Mesenchymal stem cell (in vitro differentiated cells and primary cell): ENCODE measurements around the gene VCAN.

Source experiments
- DNase-seq: peaks from one replicate; pipeline ENCODE4 v3.0.0-alpha.2; 2013
- H2AFZ ChIP-seq: one replicate; pipeline ENCODE4 v1.6.1; 2013; ENCODE audit warnings: low read depth, mild to moderate bottlenecking, control low read depth, inconsistent platforms, low read length, moderate library complexity
- H2AK5ac ChIP-seq: 2 replicates; pipeline ENCODE4 v1.6.1; 2013; ENCODE audit warnings: low read length, moderate library complexity, mild to moderate bottlenecking, inconsistent platforms; ENCODE audit not compliant: severe bottlenecking
- H2BK120ac ChIP-seq: one replicate; pipeline ENCODE4 v1.6.1; 2013; ENCODE audit warnings: low read depth, mild to moderate bottlenecking, inconsistent platforms, low read length, moderate library complexity
- H2BK12ac ChIP-seq, 2 experiments: one replicate each; pipeline ENCODE4 v1.6.1; 2013; ENCODE audit warnings: inconsistent platforms in 2 of 2, low read length in 2 of 2, mild to moderate bottlenecking in 2 of 2, moderate library complexity in 2 of 2, control low read depth in 1 of 2
- H2BK15ac ChIP-seq: one replicate; pipeline ENCODE4 v1.6.1; 2013; ENCODE audit warnings: mild to moderate bottlenecking, low read depth, inconsistent platforms; ENCODE audit not compliant: poor library complexity, severe bottlenecking
- H2BK5ac ChIP-seq: 2 replicates; pipeline ENCODE4 v1.6.1; 2013; ENCODE audit warnings: low read depth, mild to moderate bottlenecking, low read length, control low read depth, inconsistent platforms; ENCODE audit not compliant: poor library complexity, severe bottlenecking
- H3K14ac ChIP-seq, 2 experiments: one replicate each; pipeline ENCODE4 v1.6.1; 2013; ENCODE audit warnings: inconsistent platforms in 2 of 2, low read length in 2 of 2, control low read depth in 1 of 2, mild to moderate bottlenecking in 1 of 2, moderate library complexity in 1 of 2
- H3K18ac ChIP-seq, 2 experiments: one replicate each; pipeline ENCODE4 v1.6.1; 2013; ENCODE audit warnings: inconsistent platforms in 2 of 2, low read length in 2 of 2, control low read depth in 1 of 2, low read depth in 1 of 2, mild to moderate bottlenecking in 1 of 2
- H3K23ac ChIP-seq, 2 experiments: one replicate each; pipeline ENCODE4 v1.6.1; 2013; ENCODE audit warnings: inconsistent platforms in 2 of 2, low read length in 2 of 2, mild to moderate bottlenecking in 2 of 2, moderate library complexity in 2 of 2, control low read depth in 1 of 2
- H3K27ac ChIP-seq: 2 replicates; pipeline ENCODE4 v1.5.1; 2013; ENCODE audit warnings: mild to moderate bottlenecking, moderate library complexity, low read length, control low read depth, inconsistent platforms; ENCODE audit not compliant: poor library complexity, severe bottlenecking
- H3K27me3 ChIP-seq, 2 experiments: 2 replicates each; pipeline versions ENCODE4 v1.6.1 to v1.7.0; 2013; ENCODE audit warnings: low read length in 2 of 2, mild to moderate bottlenecking in 2 of 2, moderate library complexity in 2 of 2, control low read depth in 1 of 2, inconsistent platforms in 1 of 2; ENCODE audit not compliant: control insufficient read depth in 1 of 2, insufficient read depth in 1 of 2
- H3K36me3 ChIP-seq, 2 experiments: 2 replicates each; pipeline versions ENCODE4 v1.6.1 to v1.7.0; 2013; ENCODE audit warnings: low read length in 2 of 2, control low read depth in 1 of 2, inconsistent platforms in 1 of 2, low read depth in 1 of 2, mild to moderate bottlenecking in 1 of 2; ENCODE audit not compliant: insufficient read depth in 2 of 2, control insufficient read depth in 1 of 2
- H3K4ac ChIP-seq, 2 experiments: one replicate each; pipeline ENCODE4 v1.6.1; 2013; ENCODE audit warnings: inconsistent platforms in 2 of 2, low read length in 2 of 2, mild to moderate bottlenecking in 2 of 2, moderate library complexity in 2 of 2, control low read depth in 1 of 2, low read depth in 1 of 2
- H3K4me1 ChIP-seq: 2 replicates; pipeline ENCODE4 v1.6.1; 2013; ENCODE audit warnings: low read depth, low read length, control low read depth; ENCODE audit not compliant: control insufficient read depth, insufficient read depth
- H3K4me2 ChIP-seq: 2 replicates; pipeline ENCODE4 v1.6.1; 2013; ENCODE audit warnings: low read length, mild to moderate bottlenecking, inconsistent platforms; ENCODE audit not compliant: poor library complexity, severe bottlenecking
- H3K4me3 ChIP-seq, 2 experiments: 2 replicates each; pipeline versions ENCODE4 v1.5.1 to v1.7.0; 2013; ENCODE audit warnings: low read length in 2 of 2, mild to moderate bottlenecking in 2 of 2, control low read depth in 1 of 2, low read depth in 1 of 2; ENCODE audit not compliant: insufficient read depth in 1 of 2
- H3K79me1 ChIP-seq: replicated peaks from 2 replicates; pipeline ENCODE4 v1.6.1; 2013; ENCODE audit warnings: mild to moderate bottlenecking, control low read depth, low read length, inconsistent platforms; ENCODE audit not compliant: poor library complexity, severe bottlenecking
- H3K9ac ChIP-seq: 2 replicates; pipeline ENCODE4 v1.7.0; 2013; ENCODE audit warnings: mild to moderate bottlenecking, low read length, moderate library complexity
- H3K9me3 ChIP-seq: 2 replicates; pipeline ENCODE4 v1.7.0; 2013; ENCODE audit warnings: mild to moderate bottlenecking, low read length; ENCODE audit not compliant: control insufficient read depth
- H4K8ac ChIP-seq: one replicate; pipeline ENCODE4 v1.6.1; 2013; ENCODE audit warnings: inconsistent platforms, mild to moderate bottlenecking, low read length, moderate library complexity
- H4K91ac ChIP-seq: one replicate; pipeline ENCODE4 v1.6.1; 2013; ENCODE audit warnings: mild to moderate bottlenecking, low read length, inconsistent platforms
- whole genome bisulfite sequencing: methylation state at CpG from one replicate; pipeline ENCODE4 v1.1.7; 2013; ENCODE audit warnings: mixed read lengths; 5-methylcytosine and 5-hydroxymethylcytosine counted together

The VCAN gene

DNA sequence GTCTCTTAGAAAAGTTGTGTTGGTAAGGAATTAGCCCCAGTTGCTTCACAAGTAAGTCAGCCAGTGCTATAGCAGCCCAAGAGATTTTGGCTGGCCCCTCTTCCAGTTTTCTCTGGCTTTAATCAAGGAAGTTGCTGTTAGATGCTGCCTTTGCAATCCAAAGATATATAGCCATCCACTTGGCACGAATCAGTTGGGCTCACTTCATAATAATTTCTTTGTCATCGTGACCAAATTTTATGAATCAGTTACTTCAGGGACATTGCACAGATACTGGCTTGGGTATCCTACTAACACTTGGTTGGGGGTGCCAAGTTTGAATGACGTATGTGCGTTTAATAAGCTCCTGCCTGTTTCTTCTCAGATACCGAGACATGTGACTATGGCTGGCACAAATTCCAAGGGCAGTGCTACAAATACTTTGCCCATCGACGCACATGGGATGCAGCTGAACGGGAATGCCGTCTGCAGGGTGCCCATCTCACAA lies 81.5 kb downstream of the VCAN start:
- H3K9ac ChIP-seq, result peak overlapping the region; percentile 81
- H3K4me1 ChIP-seq, result peaks cover 4% of the 10 kb centered on the region
- no peak for DNase-seq
- H3K9me3 ChIP-seq, result no peaks in the 10 kb centered on the region
- H3K14ac ChIP-seq, result peak overlapping the region in 1 of 2 experiments; percentile 65
- H3K36me3 ChIP-seq, result peaks cover 10 to 67% of the 10 kb centered on the region in 2 experiments
- H3K27me3 ChIP-seq, result no peaks in the 10 kb centered on the region
- no peak overlapping the region for H3K4me3 ChIP-seq
- no peak overlapping the region for H4K8ac ChIP-seq
- WGBS, result 97% methylated on average over 9 of the region's 9 CpGs
- no peak overlapping the region for H2BK120ac ChIP-seq
- H4K91ac ChIP-seq, result no peak overlapping the region
- H2AK5ac ChIP-seq, result peak overlapping the region; percentile 94
- H3K4me2 ChIP-seq, result no peak overlapping the region
- H3K23ac ChIP-seq, result no peak overlapping the region
- peak overlapping the region in 1 of 2 experiments; percentile 41 for H3K4ac ChIP-seq
- no peak overlapping the region for H2BK5ac ChIP-seq
- no peak overlapping the region for H2AFZ ChIP-seq
- H2BK12ac ChIP-seq, result peak overlapping the region; percentile 67 to 83
- no peak overlapping the region for H2BK15ac ChIP-seq
- H3K18ac ChIP-seq, result peak overlapping the region in 1 of 2 experiments; percentile 57
- H3K27ac ChIP-seq, result peak overlapping the region; percentile 18
- peaks cover 9% of the 10 kb centered on the region for H3K79me1 ChIP-seq

- Histone ChIP-seq H3K36me3 (peaks cover 7 to 71% of the 10 kb centered on the region in 2 experiments), H3K79me1 (peaks cover 7% of the 10 kb centered on the region), H3K9ac (peak overlapping the region; percentile 81), H3K4me2 (no peak overlapping the region), H4K91ac (no peak overlapping the region), H2BK5ac (no peak overlapping the region), H2BK120ac (no peak overlapping the region), H2BK12ac (peak overlapping the region in 1 of 2 experiments; percentile 77), H3K14ac (no peak overlapping the region), H2AK5ac (no peak overlapping the region), H3K4me3 (no peak overlapping the region), H3K27me3 (no peaks in the 10 kb centered on the region), H2AFZ (no peak overlapping the region), H4K8ac (no peak overlapping the region), H2BK15ac (no peak overlapping the region), H3K18ac (no peak overlapping the region), H3K4ac (no peak overlapping the region), H3K4me1 (peaks cover 4% of the 10 kb centered on the region), H3K27ac (peak overlapping the region; percentile 80), H3K23ac (no peak overlapping the region), H3K9me3 (no peaks in the 10 kb centered on the region)
- no peak for DNase-seq
- WGBS, result 97% methylated on average over 5 of the region's 5 CpGs
These were observed 82.6 kb downstream of the VCAN start for GRCh38 chr5:83554133-83554532.

DNA sequence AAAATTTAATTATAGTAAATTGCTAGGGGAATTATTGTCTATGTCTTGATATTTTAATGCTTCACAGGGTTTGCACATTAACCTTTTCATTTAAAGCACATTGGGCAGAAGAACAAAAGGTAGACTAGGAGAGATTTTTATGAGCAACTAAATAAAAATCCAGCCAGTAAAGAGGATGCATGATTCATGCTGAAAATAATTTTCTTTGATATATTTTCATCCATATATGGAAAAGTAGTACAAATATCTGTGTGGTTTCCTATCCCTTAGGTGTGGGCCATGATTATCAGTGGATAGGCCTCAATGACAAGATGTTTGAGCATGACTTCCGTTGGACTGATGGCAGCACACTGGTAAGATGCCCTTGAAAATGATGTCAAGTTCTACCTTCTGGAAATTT lies 83.1 kb downstream of the VCAN start:
- H3K4me1 ChIP-seq, result peaks cover 4% of the 10 kb centered on the region
- H3K14ac ChIP-seq, result no peak overlapping the region
- H3K9me3 ChIP-seq, result no peaks in the 10 kb centered on the region
- H3K9ac ChIP-seq, result no peak overlapping the region
- H3K4me3 ChIP-seq, result no peak overlapping the region
- H3K36me3 ChIP-seq, result peaks cover 7 to 71% of the 10 kb centered on the region in 2 experiments
- peak overlapping the region in 1 of 2 experiments; percentile 11 for H3K18ac ChIP-seq
- H3K4ac ChIP-seq, result no peak overlapping the region
- peak overlapping the region; percentile 67 for H3K27ac ChIP-seq
- H2BK120ac ChIP-seq, result no peak overlapping the region
- H4K8ac ChIP-seq, result no peak overlapping the region
- H3K23ac ChIP-seq, result no peak overlapping the region
- no peak overlapping the region for H2BK12ac ChIP-seq
- 83% methylated on average over 1 of the region's 1 CpG for WGBS
- no peak overlapping the region for H2BK15ac ChIP-seq
- peak overlapping the region; percentile 4 for H2AK5ac ChIP-seq
- no peak overlapping the region for H2AFZ ChIP-seq
- H3K27me3 ChIP-seq, result no peaks in the 10 kb centered on the region
- no peak for DNase-seq
- H2BK5ac ChIP-seq, result no peak overlapping the region
- peaks cover 5% of the 10 kb centered on the region for H3K79me1 ChIP-seq
- H3K4me2 ChIP-seq, result no peak overlapping the region
- H4K91ac ChIP-seq, result no peak overlapping the region

DNA sequence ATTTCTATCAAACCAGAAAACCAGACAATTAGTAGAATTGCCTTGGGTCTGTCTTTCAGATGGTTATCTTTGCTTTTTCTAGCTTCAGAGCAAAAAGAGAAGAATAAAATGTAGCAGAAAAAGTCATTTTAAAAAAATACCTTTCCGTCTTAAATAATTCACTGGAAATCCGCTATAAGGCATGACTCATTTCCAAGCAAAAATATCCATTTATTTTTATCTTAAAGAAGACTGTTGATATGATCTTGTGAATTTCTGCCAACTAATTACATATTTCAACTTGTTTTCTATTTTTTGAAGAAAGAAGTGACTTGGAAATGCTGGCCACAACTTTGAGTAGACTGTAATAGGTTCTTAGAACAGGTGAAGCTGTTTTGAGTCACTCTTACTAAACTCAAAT lies 83.7 kb downstream of the VCAN start:
- no peaks in the 10 kb centered on the region for H3K27me3 ChIP-seq
- DNase-seq, result no peak
- no peak overlapping the region for H3K23ac ChIP-seq
- peak overlapping the region; percentile 67 for H3K27ac ChIP-seq
- H2BK120ac ChIP-seq, result no peak overlapping the region
- no CpG with 5 or more reads among the region's 2 CpGs for WGBS
- H3K79me1 ChIP-seq, result peaks cover 2% of the 10 kb centered on the region
- H2AFZ ChIP-seq, result no peak overlapping the region
- H3K9ac ChIP-seq, result no peak overlapping the region
- H2BK5ac ChIP-seq, result no peak overlapping the region
- no peak overlapping the region for H3K4me2 ChIP-seq
- no peak overlapping the region for H2AK5ac ChIP-seq
- no peak overlapping the region for H4K91ac ChIP-seq
- no peak overlapping the region for H3K18ac ChIP-seq
- H3K14ac ChIP-seq, result no peak overlapping the region
- H2BK12ac ChIP-seq, result no peak overlapping the region
- no peak overlapping the region for H3K4ac ChIP-seq
- no peaks in the 10 kb centered on the region for H3K9me3 ChIP-seq
- peaks cover 4% of the 10 kb centered on the region for H3K4me1 ChIP-seq
- peaks cover 7 to 71% of the 10 kb centered on the region in 2 experiments for H3K36me3 ChIP-seq
- H3K4me3 ChIP-seq, result no peak overlapping the region
- no peak overlapping the region for H4K8ac ChIP-seq
- H2BK15ac ChIP-seq, result no peak overlapping the region
